ENCODE results near the gene GIPR. TPM values are rescaled to one million over a fixed set of nuclear protein-coding genes. Genes with fewer than 3 reads are reported as not detected.

The GIPR gene
- total RNA-seq, 4 donors from 2014 or later, result 0.98 TPM; not detected in 3

DNA sequence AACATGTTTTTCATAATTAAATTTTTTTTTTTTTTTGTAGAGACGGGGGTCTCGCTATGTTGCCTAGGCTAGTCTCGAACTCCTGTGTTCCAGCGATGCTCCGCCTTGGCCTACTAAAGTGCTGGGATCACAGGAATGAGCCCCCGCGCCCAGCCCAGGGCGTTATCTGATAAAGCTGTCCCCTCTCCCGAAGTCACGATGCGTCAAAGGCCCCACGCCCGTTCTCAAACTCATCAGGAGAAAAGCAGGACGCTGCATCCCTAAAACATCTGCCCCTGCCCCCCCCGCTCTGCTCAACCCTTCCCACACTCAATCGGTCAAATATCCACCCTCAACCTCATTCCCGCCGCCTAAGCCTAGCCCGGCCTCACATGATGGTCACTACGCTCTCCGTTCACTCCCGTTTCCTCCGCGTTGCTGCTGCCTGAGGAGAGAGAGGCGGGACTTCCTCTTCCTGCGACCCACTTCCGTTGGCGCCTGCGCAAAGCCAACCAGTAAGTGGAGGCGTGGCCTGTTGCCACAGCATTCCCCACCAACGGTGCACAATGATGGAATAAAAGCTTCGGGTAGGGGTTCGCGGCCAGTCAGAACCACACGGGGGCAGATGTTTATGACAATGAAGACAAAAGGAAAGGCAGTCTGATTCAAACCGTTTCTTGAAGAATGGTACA lies 23.6 kb downstream of the GIPR start, which contains the start of gene SNRPD2:
TSS of gene SNRPD2 (minus strand) at position 438 of the 671 bp plus-strand sequence. CDS start at position 373, 65 bp downstream.
- DNase-seq, result peak; percentile 93
- Histone ChIP-seq H3K27ac (peak within 1 kb of the TSS; percentile 88 to 90), H3K9me3 (no peaks in the 10 kb centered on the region), H3K4me1 (no peaks in the 10 kb centered on the region), H3K36me3 (no peaks in the 10 kb centered on the region), H3K27me3 (no peaks in the 10 kb centered on the region), H3K4me3 (peak within 1 kb of the TSS; percentile 77 to 82)
- intact Hi-C loops (cut with DNase I; ENCODE audit: low total_unique reads), result no loop called here
- peak; percentile 41 to 80 for TF ChIP-seq POLR2A (IDR thresholded peaks at IDR 0.05)
- TF ChIP-seq, protein P1, sequence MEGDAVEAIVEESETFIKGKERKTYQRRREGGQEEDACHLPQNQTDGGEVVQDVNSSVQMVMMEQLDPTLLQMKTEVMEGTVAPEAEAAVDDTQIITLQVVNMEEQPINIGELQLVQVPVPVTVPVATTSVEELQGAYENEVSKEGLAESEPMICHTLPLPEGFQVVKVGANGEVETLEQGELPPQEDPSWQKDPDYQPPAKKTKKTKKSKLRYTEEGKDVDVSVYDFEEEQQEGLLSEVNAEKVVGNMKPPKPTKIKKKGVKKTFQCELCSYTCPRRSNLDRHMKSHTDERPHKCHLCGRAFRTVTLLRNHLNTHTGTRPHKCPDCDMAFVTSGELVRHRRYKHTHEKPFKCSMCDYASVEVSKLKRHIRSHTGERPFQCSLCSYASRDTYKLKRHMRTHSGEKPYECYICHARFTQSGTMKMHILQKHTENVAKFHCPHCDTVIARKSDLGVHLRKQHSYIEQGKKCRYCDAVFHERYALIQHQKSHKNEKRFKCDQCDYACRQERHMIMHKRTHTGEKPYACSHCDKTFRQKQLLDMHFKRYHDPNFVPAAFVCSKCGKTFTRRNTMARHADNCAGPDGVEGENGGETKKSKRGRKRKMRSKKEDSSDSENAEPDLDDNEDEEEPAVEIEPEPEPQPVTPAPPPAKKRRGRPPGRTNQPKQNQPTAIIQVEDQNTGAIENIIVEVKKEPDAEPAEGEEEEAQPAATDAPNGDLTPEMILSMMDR (IDR thresholded peaks at IDR 0.05), result peak in 1 of 4 experiments; percentile 13

DNA sequence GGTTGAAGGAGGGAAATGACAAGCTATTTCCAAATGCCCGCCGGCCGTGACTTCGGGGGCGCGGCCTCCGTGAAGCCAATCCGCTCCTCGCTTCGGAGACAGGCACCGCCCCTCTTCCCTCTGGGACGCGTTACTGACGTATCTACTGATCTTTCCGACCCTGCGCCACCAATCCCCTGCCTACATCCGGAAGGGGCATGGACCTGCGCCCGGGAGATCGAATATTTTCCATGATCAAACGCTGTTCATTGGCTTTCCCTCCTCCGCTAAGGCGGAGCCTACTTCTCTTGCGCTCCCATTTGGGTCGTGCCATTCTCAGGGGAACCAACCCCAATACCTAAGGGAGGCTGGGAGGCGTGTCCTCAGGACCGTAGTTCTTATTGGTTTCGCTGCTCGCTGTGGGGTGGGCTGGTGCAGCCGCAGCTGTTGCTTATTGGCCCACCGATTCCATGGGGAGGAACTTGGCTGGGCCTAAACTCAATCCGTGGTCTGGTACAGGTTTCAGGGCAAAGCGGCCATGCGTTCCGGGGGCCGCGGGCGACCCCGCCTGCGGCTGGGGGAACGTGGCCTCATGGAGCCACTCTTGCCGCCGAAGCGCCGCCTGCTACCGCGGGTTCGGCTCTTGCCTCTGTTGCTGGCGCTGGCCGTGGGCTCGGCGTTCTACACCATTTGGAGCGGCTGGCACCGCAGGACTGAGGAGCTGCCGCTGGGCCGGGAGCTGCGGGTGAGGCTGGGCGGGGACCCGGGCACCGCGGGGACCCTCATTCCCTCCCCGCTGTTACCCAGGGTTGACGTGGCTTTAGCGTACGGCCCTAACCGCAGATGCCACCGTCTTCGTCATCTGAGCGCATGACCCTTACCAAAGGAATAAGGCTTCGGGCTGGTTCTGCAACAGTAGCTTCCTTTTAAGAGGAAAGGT lies 24.4 kb downstream of the GIPR start, which contains the start of gene QPCTL:
TSS of gene QPCTL (plus strand) at position 480 of the 919 bp plus-strand sequence. CDS start at position 518, 38 bp downstream.
- no peaks in the 10 kb centered on the region for H3K36me3 ChIP-seq
- intact Hi-C loops (cut with DNase I; ENCODE audit: low total_unique reads), result no loop called here

DNA sequence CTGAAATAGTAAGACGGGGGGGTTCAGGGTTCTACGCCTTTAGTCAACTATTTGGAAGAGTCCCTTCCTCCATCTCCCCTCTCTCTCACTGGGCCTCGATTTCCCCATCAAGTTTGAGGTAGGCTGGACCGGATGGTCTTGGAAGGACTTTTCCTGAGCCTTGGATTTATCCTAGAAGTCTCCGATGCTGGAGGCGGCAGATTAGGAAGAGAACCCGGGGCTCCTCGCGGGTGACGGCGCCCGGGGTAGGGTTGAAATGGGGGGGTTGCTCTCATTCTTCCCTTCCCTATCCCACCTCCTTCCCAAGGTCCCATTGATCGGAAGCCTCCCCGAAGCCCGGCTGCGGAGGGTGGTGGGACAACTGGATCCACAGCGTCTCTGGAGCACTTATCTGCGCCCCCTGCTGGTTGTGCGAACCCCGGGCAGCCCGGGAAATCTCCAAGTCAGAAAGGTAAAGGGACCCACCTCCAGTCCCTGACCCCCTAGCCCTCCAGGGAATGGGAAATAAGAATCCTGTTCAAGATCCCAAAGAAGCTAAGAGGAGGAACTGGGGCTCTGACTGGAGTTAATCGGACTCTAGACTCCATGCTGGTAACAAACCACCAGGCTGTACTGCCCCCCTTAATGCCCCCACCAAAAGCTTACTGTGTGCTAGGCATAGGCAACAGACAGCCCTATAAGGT lies 25.2 kb downstream of the GIPR start:
- intact Hi-C loops (cut with DNase I; ENCODE audit: low total_unique reads), result no loop called here
- Histone ChIP-seq H3K9me3 (no peaks in the 10 kb centered on the region), H3K36me3 (no peaks in the 10 kb centered on the region), H3K4me3 (peak overlapping the region; percentile 77 to 82), H3K4me1 (no peaks in the 10 kb centered on the region), H3K27me3 (no peaks in the 10 kb centered on the region), H3K27ac (peak overlapping the region; percentile 88 to 90)
- TF ChIP-seq, protein P1 (IDR thresholded peaks at IDR 0.05), result peak; percentile 69 to 85 (median 80)
- TF ChIP-seq POLR2A (IDR thresholded peaks at IDR 0.05), result no peak
- peak; percentile 71 to 73 for DNase-seq

More for the DNA sequence above, 24.4 kb downstream of the GIPR start, which contains the start of gene QPCTL:
- peak within 1 kb of the TSS; percentile 88 to 90 for H3K27ac ChIP-seq
- H3K4me1 ChIP-seq, result no peaks in the 10 kb centered on the region
- H3K4me3 ChIP-seq, result peak within 1 kb of the TSS; percentile 77 to 82
- DNase-seq, result peak; percentile 93 to 97
- TF ChIP-seq POLR2A (IDR thresholded peaks at IDR 0.05), result peak; percentile 55 to 62
- TF ChIP-seq, protein P1 (IDR thresholded peaks at IDR 0.05), result peak in 1 of 4 experiments; percentile 25
- H3K27me3 ChIP-seq, result no peaks in the 10 kb centered on the region
- H3K9me3 ChIP-seq, result no peaks in the 10 kb centered on the region

DNA sequence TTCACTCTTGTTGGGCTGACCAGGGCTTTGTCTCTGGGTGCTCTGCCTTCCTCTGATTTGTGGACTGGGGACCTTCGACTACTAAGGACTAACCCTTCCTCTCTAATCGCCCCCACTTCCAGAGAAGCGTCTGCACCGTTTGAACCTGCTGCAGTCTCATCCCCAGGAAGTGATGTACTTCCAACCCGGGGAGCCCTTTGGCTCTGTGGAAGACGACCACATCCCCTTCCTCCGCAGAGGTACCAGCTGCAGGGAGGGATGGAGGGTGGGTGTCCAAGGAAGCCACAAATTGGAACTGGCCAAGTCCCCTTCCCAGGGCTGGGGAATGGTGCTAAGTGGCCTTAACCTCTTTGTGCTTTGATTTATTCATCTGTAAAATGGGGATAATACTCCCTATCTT lies 33.7 kb downstream of the GIPR start:
- TF ChIP-seq POLR2A (IDR thresholded peaks at IDR 0.05), result no peak
- TF ChIP-seq, protein P1 (IDR thresholded peaks at IDR 0.05), result no peak
- intact Hi-C loops (cut with DNase I; ENCODE audit: low total_unique reads), result no loop called here
- DNase-seq, result no peak
- Histone ChIP-seq H3K4me1 (no peaks in the 10 kb centered on the region), H3K36me3 (no peaks in the 10 kb centered on the region), H3K9me3 (no peaks in the 10 kb centered on the region), H3K27me3 (no peaks in the 10 kb centered on the region), H3K4me3 (no peak overlapping the region), H3K27ac (no peak overlapping the region)
